ENCODE data around the gene FMN2.

Gene FMN2

GRCh38 chr1:240201931-240202330, 110.2 kb downstream of the FMN2 start:
- DNase-seq = no peak

- no peak for DNase-seq
These were observed 115.5 kb downstream of the FMN2 start for GRCh38 chr1:240207073-240207709.

- no peak for DNase-seq
These were observed 118.3 kb downstream of the FMN2 start for GRCh38 chr1:240210026-240210425.

GRCh38 chr1:240212556-240212955, 120.9 kb downstream of the FMN2 start:
- DNase-seq = no peak

- no peak for DNase-seq
These were observed 125.7 kb downstream of the FMN2 start for GRCh38 chr1:240217403-240217802.

- DNase-seq = no peak
These were observed 127.4 kb downstream of the FMN2 start for GRCh38 chr1:240219104-240219503.

- DNase-seq = no peak
These were observed 134.4 kb downstream of the FMN2 start for GRCh38 chr1:240226102-240226501.

GRCh38 chr1:240230816-240231215, 139.1 kb downstream of the FMN2 start:
- no peak for DNase-seq

GRCh38 chr1:240232530-240232929, 140.8 kb downstream of the FMN2 start:
- DNase-seq = no peak

GRCh38 chr1:240234485-240235210, 143.0 kb downstream of the FMN2 start:
- no peak for DNase-seq

GRCh38 chr1:240235521-240236288, 144.0 kb downstream of the FMN2 start:
- no peak for DNase-seq

- DNase-seq = no peak
These were observed 145.6 kb downstream of the FMN2 start for GRCh38 chr1:240237305-240237721.

- no peak for DNase-seq
These were observed 147.6 kb downstream of the FMN2 start for GRCh38 chr1:240239309-240239708.

GRCh38 chr1:240241278-240241677, 149.6 kb downstream of the FMN2 start:
- no peak for DNase-seq

- DNase-seq = no peak
These were observed 151.0 kb downstream of the FMN2 start for GRCh38 chr1:240242601-240243144.

GRCh38 chr1:240244968-240245628, 153.4 kb downstream of the FMN2 start:
- DNase-seq = no peak

- no peak for DNase-seq
These were observed 153.9 kb downstream of the FMN2 start for GRCh38 chr1:240245629-240246020.

GRCh38 chr1:240247899-240248298, 156.2 kb downstream of the FMN2 start:
- DNase-seq = no peak

GRCh38 chr1:240254006-240254405, 162.3 kb downstream of the FMN2 start:
- DNase-seq = no peak

GRCh38 chr1:240254778-240255291, 163.2 kb downstream of the FMN2 start:
- DNase-seq = no peak

GRCh38 chr1:240255922-240256321, 164.2 kb downstream of the FMN2 start:
- no peak for DNase-seq

GRCh38 chr1:240256836-240257503, 165.3 kb downstream of the FMN2 start:
- no peak for DNase-seq

Measured in NCI-H510A treated with DMSO at 0.1 percent for 48 hours (cell line).